Endothelial cell of umbilical vein (primary cell): ENCODE measurements around the gene CENPP. TPM values are rescaled to one million over a fixed set of nuclear protein-coding genes. Genes with fewer than 3 reads are reported as not detected.
A peak's percentile ranks its signal among the peaks of the same experiment; 100 is the strongest.

Experiments used
- BruUV-seq: library from RNA; stranded (reverse); fragments of 400-500 nt; replicated peaks from 2 replicates; lab custom pipeline; 2021; lab: Mats Ljungman, UMichigan
- CTCF ChIA-PET: fragments of 300-600, 350-600 bp; sonication (Branson Sonifier 250); formaldehyde crosslinking; loops from one replicate; lab custom pipeline; 2021; ENCODE audit warnings: antibody characterized with exemption, inconsistent platforms; lab: Charles Lee
- POLR2A ChIA-PET: fragments of 300-600, 350-600 bp; sonication (Branson Sonifier 250); formaldehyde crosslinking; loops from one replicate; lab custom pipeline; 2021; ENCODE audit warnings: antibody characterized with exemption, inconsistent platforms; lab: Charles Lee
- DNase-seq: peaks from one replicate; pipeline ENCODE4 v3.0.0-alpha.2; 2011; ENCODE audit warnings: low read depth, low spot score
- FAIRE-seq: peaks from 2 replicates; lab custom pipeline; 2011; peaks lifted over from hg19 to GRCh38; lab: Jason Lieb, UNC
- H2AFZ ChIP-seq: 2 replicates; pipeline ENCODE4 v1.6.0; 2012; ENCODE audit warnings: low read depth, low read length, control low read depth, inconsistent platforms
- H3K27ac ChIP-seq: 2 replicates; pipeline ENCODE4 v1.5.1; 2011; ENCODE audit warnings: low read depth, mild to moderate bottlenecking, control low read depth, low read length, moderate library complexity; ENCODE audit not compliant: insufficient read depth
- H3K27me3 ChIP-seq, 2 experiments: 2 replicates each; pipeline versions ENCODE4 v1.6.0 to v1.6.1; 2011; ENCODE audit warnings: low read length in 2 of 2, mixed read lengths in 1 of 2; ENCODE audit not compliant: control insufficient read depth in 2 of 2, insufficient read depth in 2 of 2
- H3K36me3 ChIP-seq, 2 experiments: 2 replicates in 1 of 2; 3 replicates in 1 of 2; pipeline ENCODE4 v1.5.1; 2011; ENCODE audit warnings: low read length in 2 of 2, mild to moderate bottlenecking in 1 of 2, moderate library complexity in 1 of 2; ENCODE audit not compliant: control insufficient read depth in 2 of 2, insufficient read depth in 2 of 2; ENCODE audit errors: extremely low read depth in 1 of 2
- H3K4me1 ChIP-seq: 3 replicates; pipeline ENCODE4 v1.5.1; 2011; ENCODE audit warnings: mild to moderate bottlenecking, low read length; ENCODE audit not compliant: control insufficient read depth, insufficient read depth; ENCODE audit errors: extremely low read depth
- H3K4me2 ChIP-seq: 2 replicates; pipeline ENCODE4 v1.6.1; 2011; ENCODE audit warnings: low read length, control low read depth, mixed read lengths; ENCODE audit not compliant: insufficient read depth
- H3K4me3 ChIP-seq, 3 experiments: fragments of 200-600 bp in 1 of 3; sonication (generic), shearing (Covaris generic) in 1 of 3; replicated peaks in 1 of 3; 2 replicates each; pipeline ENCODE4 v1.5.1; 2011 to 2016; ENCODE audit warnings: control low read depth in 3 of 3, low read length in 3 of 3, mild to moderate bottlenecking in 2 of 3, inconsistent platforms in 1 of 3, low read depth in 1 of 3, moderate library complexity in 1 of 3; ENCODE audit not compliant: insufficient read depth in 1 of 3
- H3K79me2 ChIP-seq: 2 replicates; pipeline ENCODE4 v1.6.0; 2012; ENCODE audit warnings: low read length, inconsistent platforms; ENCODE audit not compliant: control insufficient read depth, insufficient read depth
- H3K9ac ChIP-seq: replicated peaks from 2 replicates; pipeline ENCODE3; 2011; ENCODE audit warnings: low read length, control low read depth; ENCODE audit not compliant: insufficient read depth; ENCODE audit errors: extremely low read depth
- H3K9me1 ChIP-seq: replicated peaks from 3 replicates; pipeline ENCODE4 v1.6.0; 2011; ENCODE audit warnings: mild to moderate bottlenecking, low read length; ENCODE audit not compliant: control insufficient read depth, insufficient read depth; ENCODE audit errors: extremely low read depth
- H3K9me3 ChIP-seq: replicated peaks from 2 replicates; pipeline ENCODE4 v1.5.1; 2012; ENCODE audit warnings: low read length, inconsistent platforms; ENCODE audit not compliant: control insufficient read depth, insufficient read depth
- H4K20me1 ChIP-seq: replicated peaks from 2 replicates; pipeline ENCODE3; 2011; ENCODE audit warnings: mild to moderate bottlenecking, low read length; ENCODE audit not compliant: control insufficient read depth, insufficient read depth; ENCODE audit errors: extremely low read depth
- CTCF ChIP-seq, 2 donors: IDR thresholded peaks; 1 replicate in 1 of 2; 2 replicates in 1 of 2; pipeline ENCODE4 v1.5.1; 2011; ENCODE audit warnings: low read length in 2 of 2, mild to moderate bottlenecking in 2 of 2, moderate library complexity in 2 of 2, control low read depth in 1 of 2, inconsistent platforms in 1 of 2, low read depth in 1 of 2; ENCODE audit not compliant: insufficient read depth in 1 of 2; ENCODE audit errors: extremely low read depth in 1 of 2
- EZH2 ChIP-seq: IDR thresholded peaks from 2 replicates; pipeline ENCODE4 v1.6.1; 2012; ENCODE audit warnings: borderline replicate concordance, low read depth, mild to moderate bottlenecking, moderate library complexity, low read length, inconsistent platforms; ENCODE audit not compliant: severe bottlenecking
- FOS ChIP-seq: IDR thresholded peaks from 2 replicates; pipeline ENCODE4 v1.6.1; 2011; ENCODE audit warnings: mild to moderate bottlenecking, low read length, moderate library complexity, borderline replicate concordance; ENCODE audit not compliant: insufficient read depth
- GATA2 ChIP-seq: IDR thresholded peaks from 2 replicates; pipeline ENCODE4 v1.7.0; 2011; ENCODE audit warnings: low read depth, mild to moderate bottlenecking, moderate library complexity, mixed read lengths, low read length; ENCODE audit not compliant: insufficient read length, insufficient read depth
- JUN ChIP-seq: IDR thresholded peaks from 2 replicates; pipeline ENCODE4 v1.6.1; 2011; ENCODE audit warnings: borderline replicate concordance, low read depth; ENCODE audit not compliant: insufficient read length, insufficient read depth
- MAX ChIP-seq: IDR thresholded peaks from 2 replicates; pipeline ENCODE4 v1.6.1; 2011; ENCODE audit not compliant: insufficient read depth, insufficient read length
- MYC ChIP-seq: IDR thresholded peaks from one replicate; pipeline ENCODE4 v1.6.1; 2011; ENCODE audit warnings: mild to moderate bottlenecking, low read depth, low read length
- POLR2A ChIP-seq: IDR thresholded peaks from 2 replicates; pipeline ENCODE4 v1.6.1; 2012; ENCODE audit warnings: low read depth, mild to moderate bottlenecking, control low read depth, low read length
- POLR2AphosphoS5 ChIP-seq: IDR thresholded peaks from 2 replicates; pipeline ENCODE4 v1.6.1; 2012; ENCODE audit warnings: low read depth, mild to moderate bottlenecking, control low read depth, low read length, moderate library complexity; ENCODE audit not compliant: insufficient read depth
- dilution Hi-C: fragments of 300-500 bp; cut with MboI; formaldehyde crosslinking; loops from one replicate; pipeline ENCODE4 v1.15.0; 2019; ENCODE audit warnings: low sequenced_read_pairs; ENCODE audit not compliant: extremely low pct_ligation_motif_present
- intact Hi-C: fragments of 100-400 bp; cut with micrococcal nuclease; formaldehyde crosslinking; loops from one replicate; pipeline ENCODE4 v1.10.0; 2022
- polyA plus RNA-seq, 4 experiments: library from polyadenylated mRNA; depleted of rRNA in 3 of 4; stranded (reverse) in 3 of 4; unstranded in 1 of 4; fragments of >200 nt; gene quantifications; 2 replicates each; pipeline versions ENCODE4 v1.2.1 to v1.2.3, GENCODE V29; 2011 to 2012; ENCODE audit warnings: missing spikeins in 1 of 4
- total RNA-seq: library from RNA; stranded (reverse); gene quantifications from 2 replicates; pipeline ENCODE4 v1.2.3, GENCODE V29; 2021

The CENPP gene
- total and polyA plus RNA-seq, 2 donors (not counting 3 experiments of a cell fraction or from before 2014, with no cell fraction given): 1.2 to 12.0 TPM

- CTCF ChIA-PET: interaction anchor here (0.6 to 1.1 kb wide), 7 partner anchors 10 to 154 kb away, joined by 3 to 4 read pairs (median 3); no protein-coding TSS in a partner anchor
- Histone ChIP-seq H2AFZ (no peak overlapping the region), H3K27me3 (no peaks in the 10 kb centered on the region), H3K27ac (no peak overlapping the region), H3K9ac (no peak overlapping the region), H3K4me3 (no peak overlapping the region), H3K9me1 (no peaks in the 10 kb centered on the region), H4K20me1 (no peaks in the 10 kb centered on the region), H3K9me3 (no peaks in the 10 kb centered on the region), H3K4me1 (peaks cover 23% of the 10 kb centered on the region), H3K36me3 (peaks cover 0 to 13% of the 10 kb centered on the region in 2 experiments), H3K4me2 (peak overlapping the region; percentile 97), H3K79me2 (peaks cover 62% of the 10 kb centered on the region)
- DNase-seq (no peak), FAIRE-seq (no peak)
- dilution Hi-C loops (no loop called here), intact Hi-C loops (loop anchor here (10.0 kb wide), 1 partner anchor 413 kb away; no protein-coding TSS in a partner anchor)
- no TSS peak for BruUV-seq
- TF ChIP-seq MAX (no peak), POLR2A (no peak), FOS (no peak), CTCF (IDR thresholded peaks at IDR 0.05; ENCODE audit: extremely low read depth in 1 of 2, insufficient read depth in 1 of 2, low read depth in 1 of 2, low read length in 2 of 2) (no peak), MYC (no peak), EZH2 (no peak), JUN (no peak), POLR2AphosphoS5 (no peak), GATA2 (no peak)
- POLR2A ChIA-PET: no interaction called here
Measured at GRCh38 chr9:92291577-92291976, 34.2 kb upstream of the CENPP start.
